ENCODE data around the gene TMEM123. TPM values are rescaled to one million over a fixed set of nuclear protein-coding genes. Genes with fewer than 3 reads are reported as not detected.

TMEM123 gene
- total and polyA plus RNA-seq, 2 of the 13 experiments (the other 11 are each of a cell fraction or from before 2014, with no cell fraction given): 365 to 2,761 TPM

- TF ChIP-seq, protein P1, sequence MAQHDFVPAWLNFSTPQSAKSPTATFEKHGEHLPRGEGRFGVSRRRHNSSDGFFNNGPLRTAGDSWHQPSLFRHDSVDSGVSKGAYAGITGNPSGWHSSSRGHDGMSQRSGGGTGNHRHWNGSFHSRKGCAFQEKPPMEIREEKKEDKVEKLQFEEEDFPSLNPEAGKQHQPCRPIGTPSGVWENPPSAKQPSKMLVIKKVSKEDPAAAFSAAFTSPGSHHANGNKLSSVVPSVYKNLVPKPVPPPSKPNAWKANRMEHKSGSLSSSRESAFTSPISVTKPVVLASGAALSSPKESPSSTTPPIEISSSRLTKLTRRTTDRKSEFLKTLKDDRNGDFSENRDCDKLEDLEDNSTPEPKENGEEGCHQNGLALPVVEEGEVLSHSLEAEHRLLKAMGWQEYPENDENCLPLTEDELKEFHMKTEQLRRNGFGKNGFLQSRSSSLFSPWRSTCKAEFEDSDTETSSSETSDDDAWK (CRISPR knock-in tag; IDR thresholded peaks at IDR 0.05): no peak
- no peak for TF ChIP-seq ZNF768 (CRISPR knock-in tag; IDR thresholded peaks at IDR 0.05)
- TF ChIP-seq, protein P2, sequence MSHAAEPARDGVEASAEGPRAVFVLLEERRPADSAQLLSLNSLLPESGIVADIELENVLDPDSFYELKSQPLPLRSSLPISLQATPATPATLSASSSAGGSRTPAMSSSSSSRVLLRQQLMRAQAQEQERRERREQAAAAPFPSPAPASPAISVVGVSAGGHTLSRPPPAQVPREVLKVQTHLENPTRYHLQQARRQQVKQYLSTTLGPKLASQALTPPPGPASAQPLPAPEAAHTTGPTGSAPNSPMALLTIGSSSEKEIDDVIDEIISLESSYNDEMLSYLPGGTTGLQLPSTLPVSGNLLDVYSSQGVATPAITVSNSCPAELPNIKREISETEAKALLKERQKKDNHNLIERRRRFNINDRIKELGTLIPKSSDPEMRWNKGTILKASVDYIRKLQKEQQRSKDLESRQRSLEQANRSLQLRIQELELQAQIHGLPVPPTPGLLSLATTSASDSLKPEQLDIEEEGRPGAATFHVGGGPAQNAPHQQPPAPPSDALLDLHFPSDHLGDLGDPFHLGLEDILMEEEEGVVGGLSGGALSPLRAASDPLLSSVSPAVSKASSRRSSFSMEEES (CRISPR knock-in tag; IDR thresholded peaks at IDR 0.05): no peak
- no peak for TF ChIP-seq RXRA (CRISPR knock-in tag; IDR thresholded peaks at IDR 0.05)
- no peak; the same call in none of the 2 replicates for TF ChIP-seq HNF4G (IDR thresholded peaks at IDR 0.05; ENCODE audit: borderline replicate concordance, low read depth, low read length)
- no peak for TF ChIP-seq HNF4G (CRISPR knock-in tag; IDR thresholded peaks at IDR 0.05; ENCODE audit: borderline replicate concordance, low read depth)
- TF ChIP-seq ZNF276 (CRISPR knock-in tag; IDR thresholded peaks at IDR 0.05; ENCODE audit: low read depth): no peak; the same call in 1 of the 2 replicates
- TF ChIP-seq ZZZ3 (CRISPR knock-in tag; IDR thresholded peaks at IDR 0.05; ENCODE audit: borderline replicate concordance): no peak
- TF ChIP-seq, protein P3, sequence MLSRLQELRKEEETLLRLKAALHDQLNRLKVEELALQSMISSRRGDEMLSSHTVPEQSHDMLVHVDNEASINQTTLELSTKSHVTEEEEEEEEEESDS (CRISPR knock-in tag; IDR thresholded peaks at IDR 0.05; ENCODE audit: borderline replicate concordance): no peak
- 0 out of 2 replicates have a peak, but pooled peaks have one; percentile 6 for TF ChIP-seq ZNF280D (CRISPR knock-in tag; IDR thresholded peaks at IDR 0.05)
- TF ChIP-seq ZC3H4 (CRISPR knock-in tag; IDR thresholded peaks at IDR 0.05; ENCODE audit: borderline replicate concordance): no peak
- no peak for TF ChIP-seq TARDBP (CRISPR knock-in tag; IDR thresholded peaks at IDR 0.05)
- no peak for TF ChIP-seq ZNF879 (CRISPR knock-in tag; IDR thresholded peaks at IDR 0.05)
- TF ChIP-seq SKI (IDR thresholded peaks at IDR 0.05; ENCODE audit: partially characterized antibody): no peak
- no peak for TF ChIP-seq GLMP (CRISPR knock-in tag; IDR thresholded peaks at IDR 0.05; ENCODE audit: borderline replicate concordance)
- no peak for TF ChIP-seq SMAD1 (CRISPR knock-in tag; IDR thresholded peaks at IDR 0.05; ENCODE audit: borderline replicate concordance, low read depth)
- TF ChIP-seq ZFYVE20 (CRISPR knock-in tag; IDR thresholded peaks at IDR 0.05; ENCODE audit: borderline replicate concordance, low read depth): no peak
- TF ChIP-seq IKZF4 (CRISPR knock-in tag; IDR thresholded peaks at IDR 0.05; ENCODE audit: borderline replicate concordance, low read depth, not compliant biosample characterization): no peak
- no peak for TF ChIP-seq ZNF839 (CRISPR knock-in tag; IDR thresholded peaks at IDR 0.05; ENCODE audit: borderline replicate concordance)
These were observed 104.8 kb downstream of the TMEM123 start (continued) for GRCh38 chr11:102347462-102348370.

Data from HepG2 (cell line).